Measurements from ENCODE around the gene GRIK4. TPM values are rescaled to one million over a fixed set of nuclear protein-coding genes. Genes with fewer than 3 reads are reported as not detected.

GRIK4 gene
- total and polyA plus RNA-seq, 7 donors: 0.04 to 0.11 (median 0.04) TPM; not detected in 4

DNA sequence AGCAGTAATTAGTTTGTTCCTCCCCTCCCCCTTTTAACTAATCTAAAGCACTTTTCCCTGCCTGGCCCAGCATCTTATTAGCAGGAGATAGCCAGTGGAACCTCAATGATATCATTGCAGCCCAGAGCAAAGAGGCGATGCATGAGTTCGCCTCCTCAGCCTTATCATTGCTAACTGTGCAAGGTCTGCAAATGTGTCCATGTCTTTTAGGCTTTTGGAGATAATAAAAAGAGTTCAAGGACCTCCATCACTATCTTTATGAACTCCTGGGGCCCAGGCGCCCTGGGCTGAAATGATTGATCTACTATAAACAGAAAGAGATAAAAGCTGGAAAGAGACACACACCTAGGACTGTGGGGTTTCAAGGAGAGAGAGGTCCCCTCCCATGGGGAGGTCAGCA, 388.2 kb downstream of the GRIK4 start:
- DNase-seq (no peak), ATAC-seq (no peak)
- H3K4me3 ChIP-seq: no peak overlapping the region
- H3K9me3 ChIP-seq: no peaks in the 10 kb centered on the region
- TF ChIP-seq, protein P1, sequence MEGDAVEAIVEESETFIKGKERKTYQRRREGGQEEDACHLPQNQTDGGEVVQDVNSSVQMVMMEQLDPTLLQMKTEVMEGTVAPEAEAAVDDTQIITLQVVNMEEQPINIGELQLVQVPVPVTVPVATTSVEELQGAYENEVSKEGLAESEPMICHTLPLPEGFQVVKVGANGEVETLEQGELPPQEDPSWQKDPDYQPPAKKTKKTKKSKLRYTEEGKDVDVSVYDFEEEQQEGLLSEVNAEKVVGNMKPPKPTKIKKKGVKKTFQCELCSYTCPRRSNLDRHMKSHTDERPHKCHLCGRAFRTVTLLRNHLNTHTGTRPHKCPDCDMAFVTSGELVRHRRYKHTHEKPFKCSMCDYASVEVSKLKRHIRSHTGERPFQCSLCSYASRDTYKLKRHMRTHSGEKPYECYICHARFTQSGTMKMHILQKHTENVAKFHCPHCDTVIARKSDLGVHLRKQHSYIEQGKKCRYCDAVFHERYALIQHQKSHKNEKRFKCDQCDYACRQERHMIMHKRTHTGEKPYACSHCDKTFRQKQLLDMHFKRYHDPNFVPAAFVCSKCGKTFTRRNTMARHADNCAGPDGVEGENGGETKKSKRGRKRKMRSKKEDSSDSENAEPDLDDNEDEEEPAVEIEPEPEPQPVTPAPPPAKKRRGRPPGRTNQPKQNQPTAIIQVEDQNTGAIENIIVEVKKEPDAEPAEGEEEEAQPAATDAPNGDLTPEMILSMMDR (IDR thresholded peaks at IDR 0.05): no peak
- no peak overlapping the region for H3K27ac ChIP-seq
- WGBS, 3 donors: 96 to 98% (median 96%) methylated on average over 3 of the region's 3 CpGs
- no peaks in the 10 kb centered on the region for H3K4me1 ChIP-seq
- peaks cover 0 to 12% (median 2%) of the 10 kb centered on the region in 3 donors for H3K27me3 ChIP-seq (ENCODE audit: insufficient read depth in 3 of 3, low read length in 2 of 3)
- no peaks in the 10 kb centered on the region for H3K36me3 ChIP-seq (ENCODE audit: insufficient read depth in 1 of 2, low read depth in 1 of 2)
- intact Hi-C loops (cut with DNase I): no loop called here

DNA sequence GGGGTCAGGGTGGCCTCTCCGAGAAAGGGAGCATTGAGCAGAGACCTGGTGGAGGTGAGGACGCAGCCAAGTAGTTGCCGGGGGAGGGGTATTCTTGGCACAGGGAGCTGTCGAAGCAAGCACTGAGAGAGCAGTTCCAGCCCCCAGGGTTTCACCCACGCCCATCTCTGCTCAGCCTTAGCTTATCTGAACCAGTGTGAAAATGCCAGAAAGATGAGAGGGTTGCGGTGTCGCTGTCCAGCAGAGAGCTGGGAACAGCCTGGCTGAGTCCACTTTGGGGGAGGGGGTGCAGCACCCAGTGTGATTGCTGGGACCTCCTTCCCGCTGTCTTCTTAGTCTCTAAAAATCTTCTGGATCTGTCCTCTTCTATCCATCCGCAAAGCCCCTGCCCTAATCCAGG, 389.1 kb downstream of the GRIK4 start:
- intact Hi-C loops (cut with DNase I): no loop called here

DNA sequence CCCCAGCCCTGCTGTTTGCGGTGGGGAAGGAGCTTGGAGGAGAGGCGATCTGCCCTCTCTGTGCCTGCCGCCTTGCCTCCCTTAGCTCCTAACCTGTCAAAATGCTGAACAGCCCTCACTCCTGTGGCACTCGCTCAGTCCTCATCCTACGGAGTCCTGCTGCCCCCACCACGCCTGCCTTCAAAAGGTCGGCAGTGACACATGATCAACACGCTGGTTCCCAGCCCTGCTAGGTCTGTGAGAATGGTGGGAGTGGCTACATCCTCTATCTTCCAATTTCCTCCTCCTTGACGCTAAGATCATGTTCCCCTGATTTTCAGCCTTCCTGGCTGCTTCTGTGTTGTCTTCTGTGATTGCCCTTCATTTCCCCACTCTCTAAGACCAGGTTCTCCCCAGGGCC, 392.1 kb downstream of the GRIK4 start:
- no peaks in the 10 kb centered on the region for H3K4me1 ChIP-seq
- intact Hi-C loops (cut with DNase I): no loop called here
- no peak overlapping the region for H3K27ac ChIP-seq
- no peak for ATAC-seq
- peaks cover 0 to 9% (median 2%) of the 10 kb centered on the region in 3 donors for H3K27me3 ChIP-seq (ENCODE audit: insufficient read depth in 3 of 3, low read length in 2 of 3)
- WGBS, 3 donors: 51 to 69% (median 68%) methylated on average over 9 of the region's 9 CpGs
- no peaks in the 10 kb centered on the region for H3K36me3 ChIP-seq (ENCODE audit: insufficient read depth in 1 of 2, low read depth in 1 of 2)
- H3K9me3 ChIP-seq: no peaks in the 10 kb centered on the region
- no peak for DNase-seq
- TF ChIP-seq, protein P1 (IDR thresholded peaks at IDR 0.05): no peak
- no peak overlapping the region for H3K4me3 ChIP-seq

More for the DNA sequence above, 389.1 kb downstream of the GRIK4 start:
- Histone ChIP-seq H3K4me3 (no peak overlapping the region), H3K9me3 (no peaks in the 10 kb centered on the region), H3K4me1 (no peaks in the 10 kb centered on the region), H3K36me3 (ENCODE audit: insufficient read depth in 1 of 2, low read depth in 1 of 2) (no peaks in the 10 kb centered on the region), H3K27ac (no peak overlapping the region), H3K27me3 (ENCODE audit: insufficient read depth in 3 of 3, low read length in 2 of 3) (peaks cover 0 to 12% (median 2%) of the 10 kb centered on the region in 3 donors)
- DNase-seq (no peak), ATAC-seq (no peak)
- WGBS, 3 donors: 56 to 72% (median 68%) methylated on average over 9 of the region's 9 CpGs
- TF ChIP-seq, protein P1 (IDR thresholded peaks at IDR 0.05): no peak

DNA sequence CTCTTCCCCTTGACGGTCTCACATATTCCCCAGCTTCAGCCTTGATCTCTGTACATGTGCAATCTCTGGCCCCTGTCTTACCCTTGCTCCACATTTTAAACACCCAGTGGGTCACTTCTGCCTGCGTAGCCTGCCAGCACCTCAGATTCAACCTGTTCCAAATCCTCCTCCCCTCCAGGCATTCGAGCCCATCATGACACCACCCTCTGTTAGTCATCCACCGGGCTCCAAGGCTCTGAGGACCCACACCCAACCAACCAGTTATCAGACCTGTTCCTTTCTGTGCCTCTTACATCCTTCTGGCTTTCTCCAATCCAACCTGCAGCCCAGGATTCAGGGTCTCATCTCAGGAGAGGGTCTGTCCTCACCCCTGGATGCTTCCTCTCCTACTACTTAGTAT, 392.6 kb downstream of the GRIK4 start:
- peaks cover 0 to 9% (median 0%) of the 10 kb centered on the region in 3 donors for H3K27me3 ChIP-seq (ENCODE audit: insufficient read depth in 3 of 3, low read length in 2 of 3)
- WGBS, 3 donors: 72 to 80% (median 77%) methylated on average over 4 of the region's 4 CpGs

More for the DNA sequence above, 392.6 kb downstream of the GRIK4 start:
- ATAC-seq: no peak
- no peak for DNase-seq
- Histone ChIP-seq H3K9me3 (no peaks in the 10 kb centered on the region), H3K36me3 (ENCODE audit: insufficient read depth in 1 of 2, low read depth in 1 of 2) (no peaks in the 10 kb centered on the region), H3K27ac (no peak overlapping the region), H3K4me3 (no peak overlapping the region), H3K4me1 (no peaks in the 10 kb centered on the region)
- TF ChIP-seq, protein P1 (IDR thresholded peaks at IDR 0.05): no peak
- intact Hi-C loops (cut with DNase I): no loop called here
